Measurements from ENCODE around the gene PRM3. TPM values are rescaled to one million over a fixed set of nuclear protein-coding genes. Genes with fewer than 3 reads are reported as not detected.

The PRM3 gene, protein sequence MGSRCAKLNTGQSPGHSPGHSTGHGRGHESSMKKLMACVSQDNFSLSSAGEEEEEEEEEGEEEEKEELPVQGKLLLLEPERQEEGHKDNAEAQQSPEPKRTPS
- polyA plus RNA-seq (ENCODE audit: insufficient read length in 3 of 3), result not detected

DNA sequence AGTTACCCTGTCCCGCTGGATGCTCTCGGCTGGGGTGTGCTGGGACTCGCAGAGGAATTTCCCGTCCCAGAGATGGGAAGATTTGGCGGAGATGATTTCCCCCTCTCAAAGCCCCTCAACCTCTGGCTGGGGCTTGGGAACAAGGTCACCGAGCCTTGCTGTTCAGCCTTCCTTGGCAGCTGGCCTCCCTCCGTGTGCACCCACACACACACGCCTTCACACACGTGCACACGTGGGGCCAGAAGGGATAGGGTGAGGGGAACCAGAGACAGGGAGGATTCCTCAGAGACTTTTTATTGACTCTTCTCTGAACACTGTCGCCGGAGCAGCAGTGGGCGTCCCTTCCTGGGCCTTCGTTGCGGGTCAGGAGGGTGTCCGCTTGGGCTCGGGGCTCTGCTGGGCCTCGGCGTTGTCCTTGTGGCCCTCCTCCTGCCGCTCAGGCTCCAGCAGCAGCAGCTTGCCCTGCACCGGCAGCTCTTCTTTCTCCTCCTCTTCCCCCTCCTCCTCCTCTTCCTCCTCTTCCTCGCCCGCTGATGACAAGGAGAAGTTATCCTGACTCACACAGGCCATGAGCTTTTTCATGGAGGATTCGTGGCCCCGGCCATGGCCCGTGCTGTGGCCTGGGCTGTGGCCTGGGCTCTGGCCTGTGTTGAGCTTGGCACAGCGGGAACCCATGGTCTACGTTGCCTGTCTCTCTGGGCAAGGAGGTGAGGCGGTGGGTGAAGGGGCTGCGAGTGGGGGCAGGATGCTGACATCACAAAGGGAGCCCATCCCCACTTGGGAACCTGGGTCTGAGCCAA, at the start of gene PRM3:
TSS of gene PRM3 (minus strand) at position 709 of the 800 bp plus-strand sequence. CDS start at position 675, 34 bp downstream.
- no peak for DNase-seq (ENCODE audit: low read depth in 3 of 3, low spot score in 2 of 3)

DNA sequence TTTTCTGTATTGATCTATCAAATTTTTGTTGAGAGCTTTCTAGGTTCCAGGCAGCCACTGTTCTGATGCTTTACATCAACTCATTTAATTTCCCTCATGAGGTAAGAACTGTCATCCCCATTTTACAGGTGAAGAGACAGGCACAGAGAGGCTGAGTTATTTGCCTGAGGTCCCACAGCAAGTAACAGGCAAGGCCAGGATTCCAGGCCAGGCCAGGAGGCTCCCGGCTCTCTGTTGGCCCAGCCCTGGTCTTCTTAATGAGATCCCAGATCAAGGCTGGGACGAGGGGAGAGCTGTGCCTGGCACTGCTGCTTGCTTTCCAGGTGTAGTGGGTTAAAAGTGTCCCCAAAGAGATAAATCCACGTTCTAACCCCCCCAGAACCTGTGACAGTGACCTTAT, 49.4 kb upstream of the PRM3 start:
- no peak for DNase-seq (ENCODE audit: low read depth in 3 of 3, low spot score in 2 of 3)

DNA sequence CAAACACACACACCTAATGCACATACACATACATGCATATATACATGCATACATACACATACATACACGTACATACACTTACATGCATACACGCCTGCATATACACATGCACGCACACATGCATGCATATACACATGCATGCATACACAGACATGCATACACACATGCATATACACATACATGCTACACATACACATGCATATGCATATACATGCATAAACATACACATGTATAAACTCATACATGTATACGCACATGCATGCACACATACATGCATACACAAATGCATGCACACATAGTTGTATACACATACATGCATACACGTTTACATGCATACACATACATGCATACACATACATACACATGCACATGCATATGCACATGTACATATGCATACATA, 48.2 kb upstream of the PRM3 start:
- DNase-seq (ENCODE audit: low read depth in 3 of 3, low spot score in 2 of 3), result no peak

DNA sequence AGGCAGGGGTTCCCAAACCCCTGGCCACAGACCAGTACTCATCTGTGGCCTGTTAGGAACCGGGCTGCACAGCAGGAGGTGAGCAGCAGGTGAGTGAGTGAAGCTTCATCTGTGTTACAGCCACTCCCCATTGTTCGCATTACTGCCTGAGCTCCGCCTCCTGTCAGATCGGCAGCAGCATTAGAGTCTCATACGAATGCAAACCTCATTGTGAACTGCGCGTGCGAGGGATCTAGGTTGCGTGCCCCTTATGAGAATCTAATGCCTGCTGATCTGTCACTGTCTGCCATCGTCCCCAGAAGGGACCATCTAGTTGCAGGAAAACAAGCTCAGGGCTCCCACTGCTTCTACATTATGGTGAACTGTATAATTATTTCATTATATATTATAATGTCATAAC, 46.7 kb upstream of the PRM3 start:
- no peak for DNase-seq (ENCODE audit: low read depth in 3 of 3, low spot score in 2 of 3)

DNA sequence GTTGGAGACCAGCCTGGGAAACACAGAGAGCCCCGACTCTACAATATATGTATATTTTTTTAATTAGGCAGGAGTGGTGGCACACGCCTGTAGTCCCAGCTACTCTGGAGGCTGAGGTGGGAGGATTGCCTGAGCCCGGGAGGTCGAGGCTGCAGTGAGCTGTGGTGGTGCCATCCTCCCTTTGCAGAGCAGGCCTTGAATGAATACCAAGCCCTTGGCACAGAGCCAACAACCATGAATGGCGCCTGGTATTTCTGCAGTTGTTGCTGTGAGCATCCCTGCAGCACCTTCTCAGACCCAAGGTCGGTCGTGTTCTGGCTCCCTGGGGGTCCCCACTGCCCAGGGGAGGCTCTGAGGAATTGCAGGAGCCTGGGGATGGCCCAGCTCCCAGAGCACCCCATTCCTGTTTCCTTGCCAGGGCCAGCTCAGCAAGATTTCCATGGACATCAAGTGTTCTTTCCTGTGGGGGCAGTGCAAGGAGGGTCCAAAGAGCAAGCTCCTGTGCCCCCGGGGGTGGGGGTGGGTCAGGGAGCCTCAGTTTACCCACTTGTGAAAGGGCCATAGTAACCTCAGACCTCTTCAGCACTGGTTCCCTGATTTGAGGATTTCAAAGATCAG, 46.2 kb upstream of the PRM3 start:
- no peak for DNase-seq (ENCODE audit: low read depth in 3 of 3, low spot score in 2 of 3)

DNA sequence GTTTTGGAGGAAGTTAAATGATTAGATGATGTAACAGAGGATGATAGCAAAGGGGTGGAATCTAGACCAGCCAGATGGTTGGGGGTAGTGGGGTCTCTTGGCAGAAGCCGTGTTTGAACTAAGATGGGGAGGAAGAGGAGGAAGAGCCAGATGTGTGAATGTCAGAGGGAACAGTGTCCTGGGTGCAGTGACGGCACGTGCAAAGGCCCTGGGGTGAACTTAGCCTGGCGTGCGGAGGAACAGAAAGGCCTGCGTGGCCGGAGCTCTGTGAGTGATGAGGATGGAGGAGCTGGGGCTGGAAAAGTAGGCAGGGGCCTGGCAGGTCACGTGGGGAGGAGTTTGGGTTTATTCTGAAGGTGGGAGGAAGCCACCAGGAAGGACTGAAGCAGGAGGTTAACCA, 45.4 kb upstream of the PRM3 start:
- DNase-seq (ENCODE audit: low read depth in 3 of 3, low spot score in 2 of 3), result no peak

DNA sequence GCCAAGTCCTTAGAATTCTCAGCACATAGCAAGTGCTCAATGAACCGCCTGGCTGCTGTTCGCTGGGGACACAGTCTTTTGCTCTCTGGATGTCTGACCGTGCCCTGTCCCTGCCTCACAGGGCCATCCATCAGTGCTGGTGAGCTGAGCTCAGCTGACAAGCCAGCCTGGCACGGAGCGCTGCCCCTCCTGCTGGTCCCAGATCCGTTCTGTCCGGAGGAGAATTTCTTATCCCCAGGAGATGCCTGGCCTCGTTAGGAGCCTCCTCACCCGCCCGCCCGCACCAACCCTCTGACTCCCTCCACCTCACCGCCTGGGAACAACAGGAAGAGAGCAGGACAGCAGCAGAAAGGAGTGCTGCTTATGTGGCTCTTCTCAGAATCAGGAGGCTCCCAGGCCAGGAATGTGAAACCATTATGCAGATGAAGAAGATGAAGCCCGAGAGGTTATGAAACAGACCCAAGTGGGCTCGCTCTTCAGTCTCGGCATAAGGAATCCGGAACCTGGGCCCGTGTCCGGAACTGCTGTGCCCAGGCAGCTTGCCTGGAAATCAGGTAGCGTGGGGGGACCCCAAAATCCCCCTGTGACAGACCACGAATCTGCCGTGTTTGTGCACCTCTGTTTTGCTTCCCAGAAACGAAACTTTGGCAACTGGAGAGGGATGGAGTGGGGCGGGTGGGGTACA, 43.0 kb upstream of the PRM3 start:
- DNase-seq (ENCODE audit: low read depth in 3 of 3, low spot score in 2 of 3), result no peak

DNA sequence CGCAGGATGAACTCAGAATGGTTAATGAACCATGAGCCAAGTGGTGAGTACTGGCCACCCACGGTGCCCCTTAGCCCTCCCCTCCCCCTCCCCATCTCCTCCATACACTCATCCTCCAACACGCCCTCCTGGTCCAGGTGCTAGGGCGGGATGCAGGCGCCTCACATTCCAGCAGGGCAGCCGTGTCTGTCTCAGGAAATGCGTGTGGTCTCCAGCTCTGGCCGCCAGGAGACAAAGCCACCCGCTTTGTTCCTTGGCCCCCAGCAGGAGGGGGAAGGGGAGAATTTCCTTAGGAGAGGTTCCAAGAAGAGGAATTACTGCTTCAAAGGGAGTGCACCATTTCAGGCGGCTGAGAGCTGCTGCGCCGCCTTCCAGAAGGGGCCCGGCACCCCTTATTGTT, 42.1 kb upstream of the PRM3 start:
- no peak for DNase-seq (ENCODE audit: low read depth in 3 of 3, low spot score in 2 of 3)

DNA sequence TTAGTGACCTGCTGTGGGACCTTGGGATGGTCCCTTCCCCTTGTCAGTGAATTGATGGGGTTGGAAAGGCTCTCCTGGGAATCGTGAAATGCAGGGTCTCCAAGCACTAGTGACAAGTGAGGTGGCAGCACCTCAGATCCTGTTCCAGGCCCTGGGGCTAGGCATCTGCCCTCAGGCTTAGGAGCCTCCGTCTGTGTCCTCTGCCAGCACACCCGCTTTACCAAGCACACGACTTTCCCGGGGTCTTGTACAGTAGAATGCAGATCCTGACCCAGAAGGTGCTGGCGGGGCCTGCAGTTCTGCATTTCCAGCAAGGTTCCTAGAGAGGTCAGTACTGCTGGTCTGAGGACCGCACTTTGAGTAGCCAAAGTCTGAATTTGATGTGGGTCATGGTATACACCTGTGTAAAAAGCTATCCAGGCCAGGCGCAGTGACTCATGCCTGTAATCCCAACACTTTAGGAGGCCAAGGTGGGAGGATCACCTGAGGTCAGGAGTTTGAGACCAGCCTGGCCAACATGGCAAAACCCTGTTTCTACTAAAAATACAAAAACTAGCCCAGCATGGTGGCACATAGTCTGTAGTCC, 41.0 kb upstream of the PRM3 start:
- no peak for DNase-seq (ENCODE audit: low read depth in 3 of 3, low spot score in 2 of 3)

DNA sequence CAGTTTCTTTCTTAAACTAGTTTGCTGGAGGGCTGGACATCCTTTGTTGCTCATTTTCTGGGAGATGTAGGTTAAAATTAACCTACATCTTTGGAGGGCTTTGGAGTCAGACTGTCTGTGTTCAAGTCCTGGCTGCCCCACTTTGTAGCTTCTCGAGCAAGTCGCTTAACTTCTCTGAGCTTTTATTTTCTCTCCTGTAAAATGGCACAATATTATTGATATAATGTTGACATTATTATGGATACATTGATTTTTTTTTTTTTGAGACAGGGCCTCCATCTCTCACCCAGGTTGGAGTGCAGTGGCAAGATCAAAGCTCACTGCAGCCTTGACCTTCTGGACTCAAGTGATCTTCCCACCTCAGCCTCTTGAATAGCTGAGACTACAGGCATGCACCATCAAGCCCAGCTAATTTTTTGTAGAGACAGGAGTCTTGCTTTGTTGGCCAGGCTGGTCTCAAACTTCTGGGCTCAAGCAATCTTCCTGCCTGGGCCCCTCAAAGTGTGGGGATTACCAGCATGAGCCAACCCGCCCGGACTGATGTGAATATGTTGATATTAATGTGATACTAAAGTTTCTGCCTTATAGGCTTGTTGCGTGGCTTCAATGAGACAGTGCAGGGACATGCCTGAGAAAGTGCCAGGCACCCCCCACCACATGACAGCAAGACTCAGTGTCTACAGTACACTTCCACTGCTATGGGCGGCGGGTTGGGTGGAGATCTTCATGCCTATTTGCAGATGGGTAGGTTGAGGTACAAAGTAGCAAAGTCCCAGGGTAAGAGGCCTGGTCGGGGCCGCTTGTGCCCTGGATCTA, 40.3 kb upstream of the PRM3 start:
- DNase-seq (ENCODE audit: low read depth in 3 of 3, low spot score in 2 of 3), result no peak

DNA sequence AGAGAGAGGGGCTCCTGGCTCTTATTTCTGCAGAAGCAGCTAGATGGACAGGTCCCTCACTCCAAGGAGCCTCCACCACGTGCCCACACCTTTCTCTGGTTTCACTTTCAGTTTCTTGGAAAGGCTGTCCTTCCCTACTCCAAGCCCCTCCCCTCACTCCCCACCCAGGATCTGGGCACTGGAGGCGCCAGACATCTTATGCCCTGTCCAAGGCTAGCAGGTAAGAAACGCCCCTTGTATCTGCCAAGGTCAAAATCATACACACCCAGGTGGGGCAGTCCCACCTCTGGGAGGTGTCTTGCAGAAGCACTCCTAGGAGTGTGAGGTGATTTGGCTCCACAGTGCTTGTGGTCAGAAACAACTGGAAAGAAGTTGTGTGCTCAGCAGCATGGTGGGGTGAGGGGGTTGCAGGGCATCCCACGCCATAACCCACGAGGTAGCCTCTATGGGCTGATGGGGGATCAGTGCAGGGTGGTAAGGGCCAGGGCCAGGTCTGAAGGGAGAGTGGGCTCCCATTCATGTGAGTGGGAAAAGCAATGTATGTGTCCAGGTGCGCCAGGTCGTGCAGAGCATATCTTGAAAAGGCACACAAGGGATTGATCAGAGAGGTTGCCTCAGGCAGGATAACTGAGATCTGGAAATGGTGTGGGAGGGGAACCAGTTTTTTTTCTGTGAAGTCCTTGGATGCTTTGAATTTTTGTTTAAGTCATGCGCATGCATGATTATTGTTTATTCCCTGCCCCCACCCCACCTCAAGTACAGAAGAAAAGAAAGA, 39.5 kb upstream of the PRM3 start:
- no peak for DNase-seq (ENCODE audit: low read depth in 3 of 3, low spot score in 2 of 3)

DNA sequence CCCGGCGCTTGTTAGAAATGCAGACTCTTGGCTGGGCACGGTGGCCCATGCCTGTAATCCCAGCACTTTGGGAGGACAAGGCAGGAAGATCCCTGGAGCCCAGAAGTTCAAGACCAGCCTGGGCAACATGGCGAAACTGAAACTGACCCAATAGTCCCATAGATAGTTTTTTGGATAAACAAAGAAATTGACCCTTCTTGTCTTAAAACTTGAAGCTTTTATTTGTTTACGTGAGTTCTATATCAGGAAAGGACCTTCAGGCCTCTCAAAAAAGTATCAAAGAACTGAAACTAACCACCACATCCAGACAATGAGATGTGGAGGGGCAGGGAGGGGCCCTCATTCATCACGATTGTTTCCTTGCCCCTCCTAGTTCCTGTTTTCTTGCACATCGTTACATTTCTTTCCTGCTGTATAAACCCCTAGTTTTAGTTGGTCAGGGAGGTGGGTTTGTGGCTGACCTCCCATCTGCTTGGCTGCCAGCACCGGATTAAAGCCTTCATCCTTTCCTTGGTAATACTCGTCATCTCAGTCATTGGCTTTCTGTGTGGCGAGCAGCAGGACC, 37.6 kb upstream of the PRM3 start:
- DNase-seq (ENCODE audit: low read depth in 3 of 3, low spot score in 2 of 3), result no peak

DNA sequence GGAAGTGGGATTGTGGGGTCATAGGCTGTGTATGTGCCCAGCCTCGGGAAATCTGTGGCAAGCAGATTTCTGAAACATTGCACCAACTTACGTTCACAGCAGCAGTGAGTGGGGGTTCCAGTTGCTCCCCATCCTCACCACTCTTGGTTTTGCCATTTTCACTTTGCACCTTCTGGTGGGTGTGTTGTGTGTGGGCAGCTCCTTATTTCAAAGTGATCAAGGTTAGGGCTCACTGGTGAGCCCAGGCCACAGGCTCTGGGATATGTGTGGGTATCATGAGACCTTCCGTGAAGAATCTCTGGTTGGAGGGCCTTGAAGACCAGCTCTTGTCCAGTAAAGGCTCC, 37.2 kb upstream of the PRM3 start:
- DNase-seq (ENCODE audit: low read depth in 3 of 3, low spot score in 2 of 3), result no peak

DNA sequence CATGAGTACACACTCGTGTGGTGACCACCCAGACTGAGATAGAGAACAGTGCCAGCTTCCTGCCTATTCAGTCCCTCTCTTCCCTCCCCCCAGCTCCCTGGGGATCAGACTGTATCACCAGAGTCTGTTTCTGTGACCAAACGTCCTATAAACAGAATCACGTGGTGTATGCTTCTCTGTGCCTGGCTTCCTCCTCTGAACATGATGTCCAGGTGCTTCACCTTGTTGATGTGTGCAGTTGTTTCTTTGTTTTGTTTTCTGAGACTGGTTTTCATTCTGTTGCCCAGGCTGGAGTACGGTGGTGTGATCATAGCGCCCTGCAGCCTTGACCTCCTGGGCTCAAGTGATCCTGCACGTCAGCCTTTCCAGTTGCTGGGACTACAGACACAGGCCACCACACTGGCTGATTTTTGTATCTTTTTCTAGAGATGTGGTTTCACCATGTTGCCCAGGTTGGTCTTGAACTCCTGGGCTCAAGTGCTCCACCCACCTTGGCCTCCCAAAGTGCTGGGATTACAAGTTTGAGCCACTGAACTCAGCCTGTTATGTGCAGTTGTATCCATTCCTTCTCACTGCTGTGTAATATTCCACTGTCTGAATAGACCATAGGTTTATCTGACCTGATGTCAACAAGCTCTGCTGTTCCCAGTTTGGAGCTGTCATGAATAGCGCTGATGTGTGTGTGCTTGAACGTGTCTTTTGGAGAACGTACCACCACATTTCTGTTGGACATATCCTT, 36.6 kb upstream of the PRM3 start:
- no peak for DNase-seq (ENCODE audit: low read depth in 3 of 3, low spot score in 2 of 3)

DNA sequence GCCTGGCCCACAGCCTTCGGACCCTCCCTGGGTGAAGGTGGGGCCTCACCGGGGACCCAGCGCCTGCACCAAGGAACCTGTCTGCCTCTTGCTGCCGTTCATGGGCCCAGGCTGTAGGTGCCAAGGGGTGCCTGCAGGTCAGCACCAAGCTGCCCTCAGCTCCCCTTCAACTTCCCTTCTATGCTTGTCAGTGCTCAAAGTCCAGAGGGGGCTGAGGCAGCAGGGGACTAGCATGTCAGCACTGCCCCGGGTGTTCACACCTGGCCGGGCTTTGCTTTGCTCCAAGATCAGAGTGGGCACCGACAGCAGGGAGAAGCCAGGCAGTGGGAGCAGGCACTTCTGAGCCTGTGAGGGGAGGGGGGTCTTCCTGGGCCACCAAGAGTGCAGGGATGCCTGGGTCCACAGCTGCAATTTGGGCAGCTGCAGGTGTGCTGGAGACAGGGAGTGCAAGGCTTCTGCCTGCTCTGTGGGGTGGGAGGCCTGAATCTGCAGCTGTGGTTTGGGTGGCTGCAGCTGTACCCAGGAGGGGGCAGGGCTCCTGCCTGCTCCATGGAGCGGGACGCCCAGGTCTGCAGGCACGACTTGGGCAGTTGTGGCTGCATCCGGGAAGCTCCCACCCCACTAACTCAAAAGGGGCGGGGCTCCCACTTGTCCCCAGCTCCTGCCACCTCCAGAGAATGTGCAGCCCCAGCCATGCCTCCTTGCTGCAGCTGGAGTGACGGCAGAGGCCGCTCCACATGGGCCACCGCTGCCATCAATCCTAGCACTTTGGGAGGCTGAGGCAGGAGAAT, 35.3 kb upstream of the PRM3 start:
- DNase-seq (ENCODE audit: low read depth in 3 of 3, low spot score in 2 of 3), result no peak

DNA sequence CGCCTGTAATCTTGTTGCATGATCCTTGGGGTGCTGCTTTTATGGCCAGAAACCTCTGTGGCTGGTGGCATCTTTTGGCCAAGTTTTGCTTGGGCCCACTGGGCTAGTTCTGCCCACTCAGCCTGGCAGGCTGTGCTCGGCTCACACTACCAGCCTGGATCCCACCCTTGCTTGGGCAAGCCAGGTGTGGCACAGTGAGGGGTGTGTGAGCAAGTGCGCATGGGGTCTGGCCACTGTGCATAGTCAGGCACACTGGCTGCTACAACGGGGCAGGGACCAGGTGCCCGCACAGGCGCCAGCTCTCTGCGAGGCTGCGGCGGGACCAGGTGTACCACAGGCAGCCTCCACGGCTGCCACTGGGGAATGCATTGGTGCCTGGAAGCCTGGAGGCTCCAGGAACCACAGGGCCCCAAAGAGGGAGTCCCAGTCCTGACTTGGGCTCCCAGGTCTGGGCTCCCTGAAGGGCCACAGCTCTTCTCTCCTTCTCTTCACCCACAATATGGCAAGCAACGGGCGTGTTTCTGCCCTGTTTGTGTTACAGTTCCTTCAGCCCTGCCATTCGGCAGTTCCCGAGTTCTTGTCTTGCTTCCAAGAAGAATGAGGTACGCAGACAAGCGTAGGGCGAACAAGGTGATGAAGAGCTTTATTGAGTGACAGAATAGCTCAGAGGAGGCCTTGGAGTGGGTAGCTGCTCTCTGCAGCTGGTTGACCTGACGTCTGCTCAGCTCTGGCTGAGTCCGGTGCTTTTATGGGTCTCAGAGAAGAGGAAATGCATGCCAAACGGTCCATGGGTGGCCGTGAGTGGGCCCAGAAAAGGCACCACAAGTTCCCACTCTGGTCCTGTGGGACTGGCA, 34.4 kb upstream of the PRM3 start:
- DNase-seq (ENCODE audit: low read depth in 3 of 3, low spot score in 2 of 3), result no peak

DNA sequence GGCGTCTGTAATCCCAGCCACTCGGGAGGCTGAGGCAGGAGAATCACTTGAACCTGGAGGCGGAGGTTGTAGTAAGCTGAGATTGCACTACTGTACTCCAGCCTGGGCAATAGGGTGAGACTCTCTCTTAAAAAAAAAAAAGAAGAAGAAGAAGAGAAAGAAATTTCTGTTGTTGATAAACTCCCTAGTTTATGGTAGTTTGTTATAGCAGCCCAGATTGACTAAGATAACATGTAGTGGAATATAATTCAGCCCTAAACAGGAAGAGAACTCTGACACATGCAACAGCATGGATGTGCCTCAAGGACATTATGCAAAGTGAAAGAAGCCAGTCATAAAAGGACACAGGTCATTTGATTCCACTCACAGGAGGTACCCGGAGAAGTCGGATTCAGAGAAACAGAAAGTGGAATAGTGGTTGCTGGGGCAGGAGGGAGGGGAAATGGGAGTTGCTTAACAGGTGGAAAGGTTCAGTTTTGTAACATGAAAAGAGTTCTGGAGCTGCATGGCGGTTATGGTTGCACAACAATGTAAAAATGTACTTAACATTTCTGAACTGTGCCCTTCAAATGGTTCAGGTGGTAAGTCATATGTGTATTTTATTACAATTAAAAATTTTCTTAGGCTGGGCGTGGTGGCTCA, 33.7 kb upstream of the PRM3 start:
- DNase-seq (ENCODE audit: low read depth in 3 of 3, low spot score in 2 of 3), result no peak

Data from right renal cortex interstitium (tissue), 3 donors.